Measurements from ENCODE around the gene SOBP. TPM values are rescaled to one million over a fixed set of nuclear protein-coding genes. Genes with fewer than 3 reads are reported as not detected.

The SOBP gene
- polyA plus RNA-seq, 1 donor (not counting 4 experiments of a cell fraction or from before 2014, with no cell fraction given) = not detected

- Histone ChIP-seq H3K9me1 (ENCODE audit: control insufficient read depth, extremely low read depth, insufficient read depth, low read length) (no peaks in the 10 kb centered on the region), H3K36me3 (ENCODE audit: control insufficient read depth in 2 of 2, extremely low read depth in 1 of 2, insufficient read depth in 2 of 2, low read length in 2 of 2) (no peaks in the 10 kb centered on the region), H4K20me1 (ENCODE audit: control insufficient read depth, extremely low read depth, insufficient read depth, low read length) (no peaks in the 10 kb centered on the region), H3K4me3 (ENCODE audit: control insufficient read depth in 2 of 3, extremely low read depth in 1 of 3, insufficient read depth in 2 of 3, low read depth in 1 of 3, low read length in 3 of 3) (no peak overlapping the region), H2AFZ (ENCODE audit: control insufficient read depth, low read length) (no peak overlapping the region), H3K9ac (ENCODE audit: control insufficient read depth, extremely low read depth, insufficient read depth, low read length) (no peak overlapping the region), H3K4me2 (ENCODE audit: control insufficient read depth, extremely low read depth, insufficient read depth, low read depth, low read length) (no peak overlapping the region), H3K4me1 (ENCODE audit: control insufficient read depth, extremely low read depth, insufficient read depth, low read length) (no peaks in the 10 kb centered on the region), H3K79me2 (ENCODE audit: control insufficient read depth, insufficient read depth, low read length) (no peaks in the 10 kb centered on the region), H3K9me3 (ENCODE audit: control insufficient read depth, low read depth, low read length) (no peaks in the 10 kb centered on the region), H3K27me3 (ENCODE audit: control insufficient read depth, extremely low read depth, insufficient read depth, low read length) (peaks cover 13% of the 10 kb centered on the region), H3K27ac (ENCODE audit: control insufficient read depth, insufficient read depth, low read length) (no peak overlapping the region)
- TF ChIP-seq EZH2 (IDR thresholded peaks at IDR 0.05; ENCODE audit: low read length) (no peak), CTCF (optimal IDR thresholded peaks at IDR 0.05 in 1 of 3, IDR thresholded peaks at IDR 0.05 in 1 of 3, conservative IDR thresholded peaks at IDR 0.05 in 1 of 3; ENCODE audit: extremely low read depth in 1 of 3, insufficient read depth in 2 of 3, low read length in 3 of 3) (no peak)
- DNase-seq (ENCODE audit: low read depth, low spot score) (no peak), FAIRE-seq (no peak)
- dilution Hi-C loops (cut with MboI; ENCODE audit: extremely low pct_ligation_motif_present, low sequenced_read_pairs) = no loop called here
These were observed 173.4 kb downstream of the SOBP start for GRCh38 chr6:107663308-107663707.

DNA sequence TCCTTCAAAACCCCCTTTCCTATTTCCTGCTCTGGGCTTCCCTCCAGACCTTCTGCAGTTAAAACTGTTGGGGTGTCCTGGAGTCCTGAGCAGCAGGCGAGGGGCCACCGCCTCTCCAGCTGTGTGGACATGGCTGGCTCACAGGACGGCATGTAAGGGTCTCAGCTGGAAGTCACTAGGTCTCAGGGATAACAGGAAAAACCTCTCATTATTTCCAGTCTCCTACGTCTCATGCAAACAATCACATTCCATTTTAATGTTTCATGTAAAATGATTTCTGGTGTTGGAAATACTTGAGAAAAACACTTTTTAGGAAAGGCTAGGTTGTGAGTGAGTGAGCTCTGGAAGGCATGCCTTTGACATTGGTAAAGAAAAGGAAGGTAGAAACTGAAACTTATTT is 175.5 kb downstream of the SOBP start:
- Histone ChIP-seq H3K9me3 (ENCODE audit: control insufficient read depth, low read depth, low read length) (no peaks in the 10 kb centered on the region), H3K79me2 (ENCODE audit: control insufficient read depth, insufficient read depth, low read length) (no peaks in the 10 kb centered on the region), H3K4me1 (ENCODE audit: control insufficient read depth, extremely low read depth, insufficient read depth, low read length) (no peaks in the 10 kb centered on the region), H2AFZ (ENCODE audit: control insufficient read depth, low read length) (no peak overlapping the region), H3K27ac (ENCODE audit: control insufficient read depth, insufficient read depth, low read length) (no peak overlapping the region), H3K9ac (ENCODE audit: control insufficient read depth, extremely low read depth, insufficient read depth, low read length) (no peak overlapping the region), H3K9me1 (ENCODE audit: control insufficient read depth, extremely low read depth, insufficient read depth, low read length) (no peaks in the 10 kb centered on the region), H3K4me3 (ENCODE audit: control insufficient read depth in 2 of 3, extremely low read depth in 1 of 3, insufficient read depth in 2 of 3, low read depth in 1 of 3, low read length in 3 of 3) (no peak overlapping the region), H4K20me1 (ENCODE audit: control insufficient read depth, extremely low read depth, insufficient read depth, low read length) (no peaks in the 10 kb centered on the region), H3K4me2 (ENCODE audit: control insufficient read depth, extremely low read depth, insufficient read depth, low read depth, low read length) (no peak overlapping the region), H3K36me3 (ENCODE audit: control insufficient read depth in 2 of 2, extremely low read depth in 1 of 2, insufficient read depth in 2 of 2, low read length in 2 of 2) (no peaks in the 10 kb centered on the region), H3K27me3 (ENCODE audit: control insufficient read depth, extremely low read depth, insufficient read depth, low read length) (peaks cover 13% of the 10 kb centered on the region)
- FAIRE-seq = no peak
- DNase-seq (ENCODE audit: low read depth, low spot score) = no peak
- TF ChIP-seq EZH2 (IDR thresholded peaks at IDR 0.05; ENCODE audit: low read length) (no peak), CTCF (optimal IDR thresholded peaks at IDR 0.05 in 1 of 3, IDR thresholded peaks at IDR 0.05 in 1 of 3, conservative IDR thresholded peaks at IDR 0.05 in 1 of 3; ENCODE audit: extremely low read depth in 1 of 3, insufficient read depth in 2 of 3, low read length in 3 of 3) (no peak)
- dilution Hi-C loops (cut with MboI; ENCODE audit: extremely low pct_ligation_motif_present, low sequenced_read_pairs) = no loop called here
